OCI-LY3 (cell line): ENCODE data around the gene DHX35.

Experiments
- H2AFZ ChIP-seq: fragments of 200-600, 300-600 bp; shearing (Covaris generic); 2 replicates; pipeline ENCODE4 v1.6.0; 2014; ENCODE audit warnings: antibody characterized with exemption, low read depth, low read length
- H3K27ac ChIP-seq: fragments of 200-600, 300-600 bp; sonication (generic); 2 replicates; pipeline ENCODE4 v1.5.1; 2014; ENCODE audit warnings: mild to moderate bottlenecking, low read length, moderate library complexity, mixed read lengths
- H3K27me3 ChIP-seq: fragments of 200-600, 300-600 bp; sonication (generic); 2 replicates; pipeline ENCODE4 v1.6.1; 2014; ENCODE audit warnings: low read depth, low read length, mixed read lengths
- H3K36me3 ChIP-seq: fragments of 200-600, 300-600 bp; sonication (generic); replicated peaks from 2 replicates; pipeline ENCODE3; 2014; ENCODE audit warnings: low read depth, low read length, mixed read lengths
- H3K4me1 ChIP-seq: fragments of 300-600, 200-600 bp; sonication (generic); 2 replicates; pipeline ENCODE4 v1.6.1; 2014; ENCODE audit warnings: low read length, mixed read lengths
- H3K4me2 ChIP-seq: fragments of 200-600, 300-600 bp; sonication (generic); 2 replicates; pipeline ENCODE4 v1.6.1; 2014; ENCODE audit warnings: low read length, mixed read lengths
- H3K4me3 ChIP-seq: fragments of 300-600, 200-600 bp; sonication (generic); 2 replicates; pipeline ENCODE4 v1.5.1; 2014; ENCODE audit warnings: antibody characterized with exemption, mild to moderate bottlenecking, low read length, moderate library complexity
- H3K79me2 ChIP-seq: fragments of 300-600, 200-600 bp; shearing (Covaris generic); 2 replicates; pipeline ENCODE4 v1.6.1; 2014; ENCODE audit warnings: mild to moderate bottlenecking, low read length, mixed read lengths
- H3K9ac ChIP-seq: fragments of 300-600, 200-600 bp; shearing (Covaris generic); 2 replicates; pipeline ENCODE4 v1.6.0; 2014; ENCODE audit warnings: mild to moderate bottlenecking, low read length, moderate library complexity
- H3K9me3 ChIP-seq: fragments of 200-600, 300-600 bp; shearing (Covaris generic); 2 replicates; pipeline ENCODE4 v1.6.1; 2014; ENCODE audit warnings: low read length, mixed read lengths; ENCODE audit not compliant: insufficient read depth
- H4K20me1 ChIP-seq: fragments of 200-600, 300-600 bp; sonication (generic); 2 replicates; pipeline ENCODE4 v1.6.1; 2016; ENCODE audit warnings: low read length, mixed read lengths; ENCODE audit not compliant: insufficient read depth
- CTCF ChIP-seq: fragments of 200-600, 300-600 bp; sonication (generic); IDR thresholded peaks from 2 replicates; pipeline ENCODE4 v1.5.1; 2014; ENCODE audit warnings: antibody characterized with exemption, low read length, low read depth
- EZH2phosphoT487 ChIP-seq: fragments of 200-600 bp; shearing (Covaris generic); IDR thresholded peaks from 2 replicates; pipeline ENCODE4 v1.6.1; 2018; ENCODE audit warnings: antibody characterized with exemption, mixed run types, low read depth

The DHX35 gene

GRCh38 chr20:39045676-39046075 lies 83.5 kb downstream of the DHX35 start:
- no peaks in the 10 kb centered on the region for H4K20me1 ChIP-seq
- H3K27ac ChIP-seq, result no peak overlapping the region
- H3K36me3 ChIP-seq, result peaks cover 10% of the 10 kb centered on the region
- no peak overlapping the region for H2AFZ ChIP-seq
- peaks cover 10% of the 10 kb centered on the region for H3K4me1 ChIP-seq
- TF ChIP-seq CTCF, result no peak
- TF ChIP-seq EZH2phosphoT487, result no peak
- H3K79me2 ChIP-seq, result no peaks in the 10 kb centered on the region
- no peak overlapping the region for H3K4me2 ChIP-seq
- H3K4me3 ChIP-seq, result no peak overlapping the region
- H3K9ac ChIP-seq, result no peak overlapping the region
- no peaks in the 10 kb centered on the region for H3K9me3 ChIP-seq
- no peaks in the 10 kb centered on the region for H3K27me3 ChIP-seq

GRCh38 chr20:39047417-39047985 lies 85.4 kb downstream of the DHX35 start:
- Histone ChIP-seq H3K36me3 (peaks cover 9% of the 10 kb centered on the region), H4K20me1 (no peaks in the 10 kb centered on the region), H3K27ac (no peak overlapping the region), H3K27me3 (no peaks in the 10 kb centered on the region), H3K79me2 (no peaks in the 10 kb centered on the region), H3K4me3 (no peak overlapping the region), H2AFZ (no peak overlapping the region), H3K4me1 (peaks cover 10% of the 10 kb centered on the region), H3K9me3 (no peaks in the 10 kb centered on the region), H3K9ac (no peak overlapping the region), H3K4me2 (no peak overlapping the region)
- no peak for TF ChIP-seq EZH2phosphoT487
- no peak for TF ChIP-seq CTCF

GRCh38 chr20:39048000-39048696 lies 86.0 kb downstream of the DHX35 start:
- Histone ChIP-seq H3K4me1 (peaks cover 10% of the 10 kb centered on the region), H2AFZ (no peak overlapping the region), H3K79me2 (no peaks in the 10 kb centered on the region), H3K4me3 (no peak overlapping the region), H3K4me2 (no peak overlapping the region), H3K27me3 (no peaks in the 10 kb centered on the region), H3K36me3 (peaks cover 2% of the 10 kb centered on the region), H3K27ac (no peak overlapping the region), H3K9ac (no peak overlapping the region), H4K20me1 (no peaks in the 10 kb centered on the region), H3K9me3 (no peaks in the 10 kb centered on the region)
- no peak for TF ChIP-seq EZH2phosphoT487
- TF ChIP-seq CTCF, result peak; percentile 99; the same call in 1 of the 2 replicates

GRCh38 chr20:39049148-39049547 lies 87.0 kb downstream of the DHX35 start:
- Histone ChIP-seq H3K9ac (peak overlapping the region; percentile 78; the same call in 1 of the 2 replicates), H3K4me1 (peaks cover 10% of the 10 kb centered on the region), H3K79me2 (no peaks in the 10 kb centered on the region), H3K27ac (no peak overlapping the region), H3K27me3 (no peaks in the 10 kb centered on the region), H3K9me3 (no peaks in the 10 kb centered on the region), H3K4me3 (no peak overlapping the region), H2AFZ (peak overlapping the region; percentile 93; the same call in 1 of the 2 replicates), H3K4me2 (peak overlapping the region; percentile 98), H4K20me1 (no peaks in the 10 kb centered on the region), H3K36me3 (no peaks in the 10 kb centered on the region)
- TF ChIP-seq CTCF (no peak), EZH2phosphoT487 (no peak)
